Caco-2 (cell line): ENCODE data around the gene SLC25A42. TPM values are rescaled to one million over a fixed set of nuclear protein-coding genes. Genes with fewer than 3 reads are reported as not detected.
A peak's percentile ranks its signal among the peaks of the same experiment; 100 is the strongest.
"Not testable (repeated sequence)": the region's sequence is repeated elsewhere in the genome, so short reads cannot be mapped to it uniquely, and the experiment has no call there.

Source experiments
- BruUV-seq: library from RNA; stranded (reverse); fragments of 400-500 nt; replicated peaks from 2 replicates; lab custom pipeline; 2021; lab: Mats Ljungman, UMichigan
- CTCF ChIA-PET: fragments of 300-600 bp; sonication (Branson Sonifier 250); formaldehyde crosslinking; loops from one replicate; lab custom pipeline; 2022; ENCODE audit warnings: antibody characterized with exemption; lab: Charles Lee
- POLR2A ChIA-PET: fragments of 300-600 bp; sonication (Branson Sonifier 250); formaldehyde crosslinking; loops from one replicate; lab custom pipeline; 2022; ENCODE audit warnings: antibody characterized with exemption; lab: Charles Lee
- DNase-seq, 2 experiments: peaks; one replicate each; pipeline versions ENCODE4 v3.0.0 to v3.0.0-alpha.2; 2020 to 2022
- H3K27me3 ChIP-seq: replicated peaks from 2 replicates; pipeline ENCODE4 v1.6.0; 2011; ENCODE audit warnings: low read length; ENCODE audit not compliant: control insufficient read depth, insufficient read depth
- H3K36me3 ChIP-seq: 2 replicates; pipeline ENCODE4 v1.5.1; 2011; ENCODE audit warnings: low read length; ENCODE audit not compliant: control insufficient read depth, insufficient read depth
- H3K4me1 ChIP-seq: fragments of 250-450 bp; sonication (Bioruptor Pico); 2 replicates; pipeline ENCODE4 v1.5.1; 2020; ENCODE audit warnings: mild to moderate bottlenecking
- H3K4me3 ChIP-seq: 2 replicates; pipeline ENCODE4 v1.5.1; 2011; ENCODE audit warnings: low read depth, mild to moderate bottlenecking, control low read depth, low read length
- H3K9me3 ChIP-seq: fragments of 250-450 bp; sonication (Bioruptor Pico); 2 replicates; pipeline ENCODE4 v1.5.1; 2020; ENCODE audit warnings: mild to moderate bottlenecking, moderate library complexity
- H3K27ac Mint-ChIP-seq: one replicate; pipeline ENCODE4 v1.8.0; 2022; ENCODE audit warnings: mixed read lengths; ENCODE audit not compliant: unreplicated experiment
- H3K27me3 Mint-ChIP-seq: one replicate; pipeline ENCODE4 v1.8.0; 2022; ENCODE audit warnings: mixed read lengths; ENCODE audit not compliant: insufficient read depth, unreplicated experiment
- H3K36me3 Mint-ChIP-seq: one replicate; pipeline ENCODE4 v1.8.0; 2022; ENCODE audit warnings: mild to moderate bottlenecking, mixed read lengths; ENCODE audit not compliant: insufficient read depth, unreplicated experiment
- H3K4me1 Mint-ChIP-seq: one replicate; pipeline ENCODE4 v1.8.0; 2022; ENCODE audit warnings: low read depth, mixed read lengths; ENCODE audit not compliant: unreplicated experiment
- H3K4me3 Mint-ChIP-seq: one replicate; pipeline ENCODE4 v1.8.0; 2022; ENCODE audit warnings: mild to moderate bottlenecking, moderate library complexity, mixed read lengths; ENCODE audit not compliant: unreplicated experiment
- H3K9me3 Mint-ChIP-seq: one replicate; pipeline ENCODE4 v1.8.0; 2022; ENCODE audit warnings: mixed read lengths; ENCODE audit not compliant: unreplicated experiment
- CTCF ChIP-seq, 2 experiments: fragments of 200-600 bp in 1 of 2; IDR thresholded peaks; 1 replicate in 1 of 2; 2 replicates in 1 of 2; pipeline versions ENCODE4 v1.5.1 to v1.8.0; 2011 to 2022; ENCODE audit warnings: antibody characterized with exemption in 1 of 2, control low read depth in 1 of 2, inconsistent platforms in 1 of 2, low read depth in 1 of 2, low read length in 1 of 2, mild to moderate bottlenecking in 1 of 2, moderate library complexity in 1 of 2; ENCODE audit not compliant: insufficient read depth in 1 of 2, severe bottlenecking in 1 of 2, unreplicated experiment in 1 of 2
- intact Hi-C: fragments of 100-400 bp; cut with micrococcal nuclease; formaldehyde crosslinking; loops from one replicate; pipeline ENCODE4 v1.10.0; 2022; ENCODE audit not compliant: unreplicated experiment
- total RNA-seq: library from RNA; stranded (reverse); gene quantifications from 2 replicates; pipeline ENCODE4 v1.2.3, GENCODE V29; 2022

Gene SLC25A42
- total RNA-seq, 1 experiment from 2014 or later, result 4.5 TPM

- POLR2A ChIA-PET, result no interaction called here
Measured at GRCh38 chr19:19145684-19146608, 82.2 kb downstream of the SLC25A42 start.

GRCh38 chr19:19146865-19147264, 83.1 kb downstream of the SLC25A42 start:
- Mint-ChIP-seq H3K27ac (no peak overlapping the region), H3K4me3 (no peak overlapping the region), H3K9me3 (no peaks in the 10 kb centered on the region), H3K4me1 (no peaks in the 10 kb centered on the region), H3K36me3 (no peaks in the 10 kb centered on the region), H3K27me3 (no peaks in the 10 kb centered on the region)
- ChIA-PET CTCF (no interaction called here), POLR2A (no interaction called here)
- H3K27me3 ChIP-seq, result no peaks in the 10 kb centered on the region
- H3K9me3 ChIP-seq, result no peaks in the 10 kb centered on the region
- H3K4me1 ChIP-seq, result no peaks in the 10 kb centered on the region
- H3K36me3 ChIP-seq, result no peaks in the 10 kb centered on the region
- no peak for TF ChIP-seq CTCF (IDR thresholded peaks at IDR 0.05; ENCODE audit: insufficient read depth in 1 of 2, low read depth in 1 of 2, low read length in 1 of 2, severe bottlenecking in 1 of 2, unreplicated experiment in 1 of 2)
- H3K4me3 ChIP-seq, result no peak overlapping the region
- BruUV-seq, result no TSS peak
- intact Hi-C loops, result loop anchor here (1.0 to 2.0 kb wide), 4 partner anchors 28 to 214 kb away; no protein-coding TSS in a partner anchor
- no peak for DNase-seq

More at GRCh38 chr19:19145684-19146608, 82.2 kb downstream of the SLC25A42 start:
- H3K4me3 ChIP-seq, result no peak overlapping the region
- Mint-ChIP-seq H3K27me3 (no peaks in the 10 kb centered on the region), H3K27ac (no peak overlapping the region), H3K36me3 (no peaks in the 10 kb centered on the region), H3K4me3 (no peak overlapping the region), H3K9me3 (no peaks in the 10 kb centered on the region), H3K4me1 (no peaks in the 10 kb centered on the region)
- H3K9me3 ChIP-seq, result no peaks in the 10 kb centered on the region
- intact Hi-C loops, result loop anchor here (1.0 to 2.0 kb wide), 4 partner anchors 29 to 215 kb away; no protein-coding TSS in a partner anchor
- BruUV-seq, result no TSS peak
- H3K27me3 ChIP-seq, result no peaks in the 10 kb centered on the region
- peak; percentile 93 to 96 for TF ChIP-seq CTCF (IDR thresholded peaks at IDR 0.05; ENCODE audit: insufficient read depth in 1 of 2, low read depth in 1 of 2, low read length in 1 of 2, severe bottlenecking in 1 of 2, unreplicated experiment in 1 of 2)
- CTCF ChIA-PET, result interaction anchor here (0.5 to 1.0 kb wide), 5 partner anchors 9 to 209 kb away, joined by 3 to 7 read pairs (median 3); no protein-coding TSS in a partner anchor
- DNase-seq, result peak; percentile 75 to 90
- no peaks in the 10 kb centered on the region for H3K4me1 ChIP-seq
- no peaks in the 10 kb centered on the region for H3K36me3 ChIP-seq

- no peaks in the 10 kb centered on the region for H3K4me1 ChIP-seq
- no peak for DNase-seq
- no peak overlapping the region for H3K4me3 ChIP-seq
- no peaks in the 10 kb centered on the region for H3K36me3 ChIP-seq
- Mint-ChIP-seq H3K27ac (no peak overlapping the region), H3K27me3 (no peaks in the 10 kb centered on the region), H3K36me3 (no peaks in the 10 kb centered on the region), H3K4me3 (no peak overlapping the region), H3K4me1 (no peaks in the 10 kb centered on the region), H3K9me3 (no peaks in the 10 kb centered on the region)
- no peak for TF ChIP-seq CTCF (IDR thresholded peaks at IDR 0.05; ENCODE audit: insufficient read depth in 1 of 2, low read depth in 1 of 2, low read length in 1 of 2, severe bottlenecking in 1 of 2, unreplicated experiment in 1 of 2)
- no peaks in the 10 kb centered on the region for H3K9me3 ChIP-seq
- ChIA-PET POLR2A (no interaction called here), CTCF (no interaction called here)
- no peaks in the 10 kb centered on the region for H3K27me3 ChIP-seq
- no TSS peak for BruUV-seq
- intact Hi-C loops, result loop anchor here (2.0 kb wide), 2 partner anchors 77 to 213 kb away; no protein-coding TSS in a partner anchor
Measured at GRCh38 chr19:19147344-19147743, 83.5 kb downstream of the SLC25A42 start.

GRCh38 chr19:19148504-19148903, 84.7 kb downstream of the SLC25A42 start:
- BruUV-seq, H3K36me3 ChIP-seq, H3K36me3 Mint-ChIP-seq, H3K4me3 Mint-ChIP-seq, H3K4me1 ChIP-seq, intact Hi-C loops, H3K27ac Mint-ChIP-seq, H3K9me3 Mint-ChIP-seq, H3K27me3 ChIP-seq, H3K4me1 Mint-ChIP-seq, H3K9me3 ChIP-seq, DNase-seq, H3K27me3 Mint-ChIP-seq, POLR2A ChIA-PET, H3K4me3 ChIP-seq: not testable (repeated sequence)
- CTCF ChIA-PET, result interaction anchor here (0.9 kb wide), 1 partner anchor 194 kb away, joined by 3 read pairs; no protein-coding TSS in a partner anchor
